Effector CD4-positive, alpha-beta T cell (primary cell): ENCODE measurements around the gene GSE1.

Source experiments
- DNase-seq: peaks from one replicate; pipeline ENCODE4 v3.0.0-alpha.2; 2020

Gene GSE1

GRCh38 chr16:85650844-85651628 lies 37.9 kb downstream of the GSE1 start:
- no peak for DNase-seq

GRCh38 chr16:85651629-85652430 lies 38.7 kb downstream of the GSE1 start:
- no peak for DNase-seq

- no peak for DNase-seq
Measured at GRCh38 chr16:85652431-85653221, 39.5 kb downstream of the GSE1 start.

GRCh38 chr16:85653290-85653891 lies 40.3 kb downstream of the GSE1 start:
- DNase-seq, result no peak

GRCh38 chr16:85654251-85655095 lies 41.4 kb downstream of the GSE1 start:
- no peak for DNase-seq

GRCh38 chr16:85655216-85656129 lies 42.4 kb downstream of the GSE1 start:
- no peak for DNase-seq

- DNase-seq, result no peak
Measured at GRCh38 chr16:85656351-85657266, 43.5 kb downstream of the GSE1 start.

GRCh38 chr16:85657267-85657650 lies 44.1 kb downstream of the GSE1 start:
- no peak for DNase-seq

- no peak for DNase-seq
Measured at GRCh38 chr16:85657996-85658395, 44.9 kb downstream of the GSE1 start.

- DNase-seq, result no peak
Measured at GRCh38 chr16:85658504-85659326, 45.6 kb downstream of the GSE1 start.

GRCh38 chr16:85659336-85659735 lies 46.2 kb downstream of the GSE1 start:
- no peak for DNase-seq

- DNase-seq, result peak; percentile 35
Measured at GRCh38 chr16:85659805-85660511, 46.8 kb downstream of the GSE1 start.

GRCh38 chr16:85660843-85661739 lies 48.0 kb downstream of the GSE1 start:
- DNase-seq, result no peak

GRCh38 chr16:85661740-85662481 lies 48.8 kb downstream of the GSE1 start:
- no peak for DNase-seq

- DNase-seq, result no peak
Measured at GRCh38 chr16:85662482-85662812, 49.3 kb downstream of the GSE1 start.
